ENCODE results near the gene GGT6.

GGT6 gene

DNA sequence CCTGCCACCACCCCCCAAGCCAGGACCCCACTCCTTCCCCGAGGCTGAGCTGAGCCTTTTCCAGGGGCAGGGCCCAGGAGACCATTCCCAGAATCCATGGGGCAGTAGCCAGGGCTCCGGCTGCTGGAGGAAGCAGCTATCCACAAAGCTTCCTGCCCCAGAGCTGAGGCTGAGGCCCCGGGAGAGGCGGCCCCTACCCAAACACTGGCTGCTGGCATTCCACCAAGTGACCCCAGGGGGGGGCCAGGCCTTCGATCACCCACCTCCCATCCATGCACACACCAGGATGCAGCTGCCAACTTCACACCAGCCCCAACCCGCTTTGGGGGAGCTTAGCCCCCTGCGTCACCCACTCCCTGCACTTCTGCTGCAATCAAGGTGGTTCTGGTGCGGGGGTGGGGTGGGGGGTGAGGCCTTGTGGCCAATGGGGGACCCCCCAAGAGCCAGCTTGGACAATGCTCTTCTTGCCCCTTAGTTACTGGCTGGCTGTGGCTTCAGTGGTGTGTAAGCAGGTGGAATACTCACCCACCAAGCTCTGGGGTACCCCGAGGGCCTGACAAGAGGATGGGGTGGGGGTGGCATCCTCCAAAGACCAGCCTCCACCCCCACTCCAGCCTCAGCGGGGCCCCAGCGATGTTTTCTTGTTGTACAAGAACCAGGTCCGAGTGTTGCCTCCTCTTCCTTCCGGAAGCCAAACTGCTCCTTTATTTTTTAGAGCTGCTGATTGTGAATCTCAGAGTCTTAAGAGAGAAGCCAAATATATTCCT, 22.0 kb downstream of the GGT6 start:
- DNase-seq (ENCODE audit: low read depth), result no peak

GRCh38 chr17:4537451-4538235, 22.7 kb downstream of the GGT6 start:
- DNase-seq (ENCODE audit: low read depth), result no peak

DNA sequence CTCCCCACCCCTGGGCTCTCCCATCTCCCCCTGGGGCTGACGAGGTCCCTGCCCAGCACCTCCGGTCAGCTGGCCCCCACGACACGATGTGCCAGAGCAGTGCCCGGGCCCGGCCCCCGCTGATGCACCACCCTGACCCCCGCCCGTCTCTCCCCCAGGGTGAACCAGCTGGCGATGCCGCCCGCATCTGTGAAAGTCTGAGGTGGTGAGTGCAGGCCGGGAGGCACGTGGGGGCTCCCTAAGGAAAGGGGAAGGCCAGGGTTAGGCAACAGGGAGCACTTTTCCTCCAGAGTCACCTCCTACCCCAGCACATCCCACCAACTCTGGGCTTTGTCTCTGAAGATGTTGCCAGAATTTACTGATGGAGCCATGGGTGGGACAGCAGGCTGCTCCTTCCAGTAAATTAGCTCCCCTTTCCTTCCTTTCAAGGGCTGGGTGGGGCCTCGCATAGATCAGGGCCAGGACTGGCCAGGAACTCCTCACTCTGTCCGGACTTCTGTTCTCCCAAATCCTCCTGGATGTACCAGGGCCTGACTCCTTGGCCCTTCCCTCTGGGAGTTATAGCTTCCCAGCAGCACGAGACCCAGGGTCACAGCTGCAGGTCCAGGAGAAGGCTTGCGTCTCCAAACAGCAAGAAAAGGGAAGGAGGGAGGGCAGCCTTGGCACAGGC, 23.5 kb downstream of the GGT6 start:
- no peak for DNase-seq (ENCODE audit: low read depth)

GRCh38 chr17:4536259-4536741, 24.1 kb downstream of the GGT6 start:
- DNase-seq (ENCODE audit: low read depth), result no peak

- DNase-seq (ENCODE audit: low read depth), result no peak
Observed at GRCh38 chr17:4535667-4536258, 24.6 kb downstream of the GGT6 start.

DNA sequence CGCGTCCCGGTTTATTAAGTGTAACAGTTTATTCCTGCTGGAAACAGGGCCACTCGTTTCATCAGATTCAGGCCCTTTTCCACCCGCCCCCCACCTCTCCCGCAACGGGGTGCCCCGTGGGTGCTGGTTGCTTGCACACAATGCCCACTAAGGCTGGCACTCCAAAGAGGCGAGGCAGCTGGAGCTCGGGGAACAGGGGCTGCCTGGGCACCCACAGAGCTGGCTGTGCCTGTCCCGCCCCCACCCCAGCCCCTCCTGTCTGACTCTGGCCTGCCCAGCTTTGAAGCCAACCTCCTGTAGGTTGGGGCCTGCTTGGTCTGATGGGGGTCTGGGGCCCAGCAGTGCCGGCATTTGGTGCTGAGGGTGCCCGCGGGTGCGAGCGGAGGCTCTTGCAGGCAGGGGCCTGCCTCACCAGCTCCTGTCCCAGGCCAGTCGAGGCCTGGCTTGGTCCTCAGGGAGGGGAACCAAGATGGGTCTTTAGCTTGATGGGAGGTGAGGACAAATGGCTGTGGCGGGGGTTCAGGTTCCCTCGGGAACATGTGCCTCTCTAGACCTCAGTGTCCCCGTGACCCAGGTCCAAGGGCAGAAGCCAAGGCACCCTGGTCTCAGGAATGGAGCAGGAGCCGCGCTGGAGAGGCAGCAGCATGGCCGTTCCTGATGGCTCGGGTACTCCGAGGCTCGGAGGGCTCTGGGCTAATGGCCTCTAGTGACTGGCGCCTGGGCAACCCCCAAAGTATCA, 25.3 kb downstream of the GGT6 start:
- DNase-seq (ENCODE audit: low read depth), result no peak

DNA sequence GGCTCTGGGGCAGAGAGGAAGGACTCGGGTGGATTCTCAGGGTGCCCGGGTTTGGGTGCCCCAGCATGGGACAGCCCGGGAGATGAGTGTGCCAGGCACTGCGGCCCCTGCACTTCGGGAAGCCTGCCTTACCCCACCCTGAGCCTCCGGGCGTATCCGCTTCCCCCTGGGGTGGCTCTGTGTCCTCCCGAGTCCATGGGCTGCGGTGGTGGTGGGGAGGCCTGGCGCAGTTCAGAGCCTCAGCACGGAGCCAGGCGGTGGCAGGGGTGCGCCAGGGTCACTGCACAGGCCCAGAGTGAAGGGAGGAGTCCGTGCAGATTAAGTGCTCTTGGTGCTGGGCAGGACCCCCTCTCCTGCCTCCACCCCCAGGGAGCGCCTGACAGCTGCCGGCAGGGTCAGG, 25.9 kb downstream of the GGT6 start:
- no peak for DNase-seq (ENCODE audit: low read depth)

DNA sequence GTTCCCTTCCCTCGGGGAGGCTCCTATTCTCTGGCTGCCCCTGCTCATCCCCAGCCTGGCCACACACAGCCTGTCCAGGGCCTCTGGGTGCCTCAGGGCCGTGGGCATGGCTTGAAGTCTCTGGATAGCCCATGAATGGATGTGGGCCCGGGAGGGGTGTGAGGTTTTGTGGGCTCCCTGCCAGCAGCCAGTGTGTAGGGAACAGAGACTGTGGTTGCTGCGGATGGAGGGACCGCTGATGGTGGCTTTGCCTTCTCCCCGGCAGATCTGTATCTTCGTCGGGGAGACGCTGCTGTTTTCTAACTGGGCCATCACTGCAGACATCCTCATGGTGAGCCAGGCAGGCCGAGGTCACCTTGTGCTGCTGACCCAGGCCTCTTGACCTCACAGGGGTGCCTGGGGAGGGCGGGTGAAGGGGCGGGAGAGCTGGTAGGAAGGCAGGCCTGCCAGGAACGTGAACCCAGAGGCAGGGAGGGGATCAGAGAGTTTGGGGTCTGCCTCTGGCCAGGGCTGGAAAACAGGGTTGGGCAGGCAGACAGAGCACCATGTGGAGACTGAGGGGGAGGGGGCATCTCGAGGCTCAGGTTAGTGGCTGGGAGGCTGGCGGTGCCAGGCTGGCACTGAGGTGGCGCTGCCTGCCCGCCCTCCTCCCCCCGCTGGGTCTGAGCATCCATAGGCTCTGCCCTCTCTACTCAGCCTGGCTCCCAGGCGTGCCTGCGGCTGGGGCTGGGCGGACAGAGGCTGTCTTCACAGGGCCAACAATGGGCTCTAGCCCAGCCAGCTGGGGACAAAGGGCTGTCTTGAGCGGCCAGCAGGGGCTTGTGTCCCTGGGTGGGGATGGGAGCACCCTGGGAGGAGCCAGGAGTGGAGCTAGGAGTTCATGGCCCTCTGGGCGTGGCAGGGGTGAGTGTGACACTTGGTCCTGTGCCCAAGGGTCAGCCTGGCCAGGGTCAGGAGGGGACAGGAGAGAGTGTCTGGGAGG, 26.6 kb downstream of the GGT6 start:
- no peak for DNase-seq (ENCODE audit: low read depth)

DNA sequence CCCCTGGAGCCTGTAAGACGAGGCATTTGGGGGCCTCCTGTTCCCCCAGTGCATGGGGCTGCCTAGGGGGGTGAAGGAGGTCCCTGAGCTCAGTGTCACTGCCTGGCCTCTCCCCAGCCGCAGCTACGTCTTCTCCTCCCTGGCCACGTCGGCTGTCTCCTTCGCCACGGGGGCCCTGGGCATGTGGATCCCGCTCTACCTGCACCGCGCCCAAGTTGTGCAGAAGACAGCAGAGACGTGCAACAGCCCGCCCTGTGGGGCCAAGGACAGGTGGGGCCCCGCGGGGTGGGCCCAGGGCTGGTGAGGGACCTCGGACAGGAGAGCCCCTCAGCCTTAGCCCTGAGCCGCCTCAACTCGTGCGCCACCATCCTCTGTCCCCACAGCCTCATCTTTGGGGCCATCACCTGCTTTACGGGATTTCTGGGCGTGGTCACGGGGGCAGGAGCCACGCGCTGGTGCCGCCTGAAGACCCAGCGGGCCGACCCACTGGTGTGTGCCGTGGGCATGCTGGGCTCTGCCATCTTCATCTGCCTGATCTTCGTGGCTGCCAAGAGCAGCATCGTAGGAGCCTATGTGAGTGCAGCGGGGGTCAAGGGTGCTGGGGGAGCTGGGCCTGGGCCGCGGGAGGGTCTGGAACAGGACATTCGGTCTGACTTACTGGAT, 27.4 kb downstream of the GGT6 start:
- DNase-seq (ENCODE audit: low read depth), result no peak

DNA sequence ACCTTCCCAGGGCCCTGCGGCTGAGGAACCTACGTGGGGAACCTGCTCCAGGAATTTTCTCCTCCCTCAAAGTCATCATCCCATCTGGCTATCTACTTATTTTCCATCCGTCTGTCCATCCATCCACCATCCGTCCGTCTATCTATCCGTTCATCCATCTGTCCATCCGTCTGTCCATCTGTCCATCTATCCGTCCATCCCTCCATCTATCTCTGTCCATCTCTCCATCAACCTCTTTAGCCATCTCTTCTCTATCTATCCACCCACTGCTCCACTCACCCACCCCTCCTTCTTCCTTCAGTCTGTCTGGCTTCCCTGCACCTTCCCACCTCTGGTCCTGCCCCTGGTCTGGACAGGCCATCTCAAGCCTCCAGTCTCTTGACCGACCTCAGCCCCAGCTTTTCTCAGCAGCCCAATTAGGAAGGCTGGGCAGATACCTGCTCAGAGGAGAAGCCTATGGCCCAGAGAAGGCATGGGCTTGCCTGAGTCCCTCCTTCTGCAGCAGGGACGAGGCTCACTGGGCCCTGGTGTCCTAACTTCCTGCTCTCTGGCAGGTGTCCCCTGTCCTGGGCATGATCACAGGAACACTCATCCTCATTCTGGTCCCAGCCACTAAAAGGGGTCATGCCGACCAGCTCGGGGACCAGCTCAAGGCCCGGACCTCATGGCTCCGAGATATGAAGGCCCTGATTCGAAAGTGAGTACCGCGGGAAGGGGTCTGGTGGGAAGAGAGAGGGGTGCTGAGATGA, 28.2 kb downstream of the GGT6 start:
- no peak for DNase-seq (ENCODE audit: low read depth)

- no peak for DNase-seq (ENCODE audit: low read depth)
Observed at GRCh38 chr17:4530799-4531730, 29.3 kb downstream of the GGT6 start.

DNA sequence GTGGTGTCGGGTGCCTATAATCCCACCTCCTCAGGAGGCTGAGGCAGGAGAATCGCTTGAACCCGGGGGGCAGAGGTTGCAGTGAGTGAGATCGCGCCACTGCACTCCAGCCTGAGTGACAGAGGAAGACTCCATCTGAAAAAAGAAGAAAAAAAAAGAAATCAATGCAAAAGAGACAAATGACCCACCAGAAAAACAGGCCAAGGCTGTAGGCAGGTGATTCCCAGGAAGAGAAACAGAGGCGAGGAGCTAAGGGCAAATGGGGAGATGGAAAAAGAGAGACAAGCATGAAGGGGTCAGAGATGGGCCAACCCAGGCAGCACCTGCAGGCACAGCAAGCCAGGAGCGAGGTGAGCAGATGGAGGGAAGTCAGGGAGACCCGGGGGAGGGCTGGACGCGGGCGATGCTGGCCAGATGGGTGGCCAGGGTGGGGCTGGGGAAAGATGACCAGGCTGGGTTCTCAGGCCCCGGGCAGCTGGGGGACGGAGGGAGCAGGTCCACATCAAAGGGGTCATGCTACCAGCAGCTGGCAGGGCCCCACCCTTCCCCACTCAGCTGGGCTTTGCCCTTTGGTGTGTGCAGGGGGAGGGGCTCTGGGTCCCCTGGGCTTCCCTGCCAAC, 30.7 kb downstream of the GGT6 start:
- DNase-seq (ENCODE audit: low read depth), result no peak

DNA sequence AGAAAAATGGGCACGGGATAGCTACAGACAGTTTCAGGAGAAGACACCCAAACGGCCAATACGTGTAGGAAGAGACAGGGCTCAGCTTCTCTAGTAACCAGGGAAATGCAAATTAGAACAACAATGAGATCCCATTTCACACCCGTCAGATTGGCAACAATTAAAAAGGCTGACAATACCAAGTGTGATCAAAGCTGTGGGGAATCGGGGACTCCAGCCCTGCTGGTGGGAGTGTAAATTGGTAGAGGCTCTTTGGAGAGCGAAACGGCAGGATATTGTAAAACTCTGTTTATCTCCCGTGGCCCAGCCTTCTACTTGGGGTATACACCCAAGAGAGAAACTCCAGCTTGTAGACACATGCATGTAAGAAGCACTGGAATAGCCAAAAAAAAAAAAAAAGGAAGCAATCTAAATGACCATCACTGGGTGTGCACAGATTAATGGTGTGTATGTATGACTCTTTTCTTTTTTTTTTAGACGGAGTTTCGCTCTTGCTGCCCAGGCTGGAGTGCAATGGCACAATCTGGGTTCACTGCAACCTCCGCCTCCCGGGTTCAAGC, 32.7 kb downstream of the GGT6 start:
- DNase-seq (ENCODE audit: low read depth), result no peak

DNA sequence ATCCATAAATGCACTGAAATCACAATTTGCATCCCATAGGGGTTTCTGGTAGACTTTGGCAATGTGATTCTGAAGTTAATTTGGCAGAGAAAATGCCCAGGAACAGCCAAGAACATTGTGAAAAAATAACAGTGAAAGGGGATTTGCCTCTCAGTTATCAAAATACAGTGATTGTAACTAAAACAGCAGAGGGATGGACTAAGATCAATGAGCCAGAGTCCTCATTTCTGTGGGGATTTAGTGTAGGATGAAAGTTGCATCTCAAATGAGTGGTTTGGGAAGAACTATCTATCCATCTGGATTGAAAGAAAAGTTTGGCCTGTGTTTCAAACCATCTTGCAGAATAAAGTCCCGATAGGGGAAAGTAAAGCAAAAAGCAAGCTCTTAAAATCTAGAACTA, 33.2 kb downstream of the GGT6 start:
- DNase-seq (ENCODE audit: low read depth), result no peak

DNA sequence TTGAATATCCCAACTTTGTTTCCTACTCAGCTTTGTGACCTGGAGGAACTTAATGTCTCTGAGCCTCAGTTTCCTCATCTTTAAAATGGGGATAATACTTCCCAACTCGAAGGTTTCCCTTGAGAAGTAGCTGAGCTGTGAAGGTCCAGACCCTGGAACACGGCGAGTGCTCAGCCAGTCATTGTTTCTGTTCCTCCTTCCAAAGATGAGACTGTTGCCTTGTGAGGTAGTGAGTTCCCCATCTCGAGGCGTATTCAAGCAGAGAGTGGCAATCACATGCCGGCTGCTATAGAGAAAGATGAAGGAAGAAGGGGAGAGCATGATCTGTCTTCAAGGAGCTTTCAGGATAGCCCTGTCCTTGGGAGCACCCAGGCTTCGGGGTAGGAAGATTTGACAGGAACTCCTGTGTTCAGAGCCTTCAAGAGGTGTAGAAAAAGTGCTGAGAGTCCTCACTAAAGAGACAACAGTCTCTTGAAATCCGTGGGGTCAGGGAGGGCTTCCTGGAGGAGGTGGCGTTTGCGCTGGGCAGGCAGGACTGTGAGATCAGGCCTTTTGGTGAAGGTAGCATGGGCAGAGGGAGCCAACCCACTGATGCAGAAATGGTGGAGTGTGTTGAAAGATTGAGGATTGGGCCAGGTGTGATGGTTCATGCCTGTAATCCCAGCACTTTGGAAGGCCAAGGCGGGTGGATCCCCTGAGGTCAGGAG, 34.5 kb downstream of the GGT6 start:
- no peak for DNase-seq (ENCODE audit: low read depth)

GRCh38 chr17:4523946-4524345, 36.4 kb downstream of the GGT6 start:
- no peak for DNase-seq (ENCODE audit: low read depth)

DNA sequence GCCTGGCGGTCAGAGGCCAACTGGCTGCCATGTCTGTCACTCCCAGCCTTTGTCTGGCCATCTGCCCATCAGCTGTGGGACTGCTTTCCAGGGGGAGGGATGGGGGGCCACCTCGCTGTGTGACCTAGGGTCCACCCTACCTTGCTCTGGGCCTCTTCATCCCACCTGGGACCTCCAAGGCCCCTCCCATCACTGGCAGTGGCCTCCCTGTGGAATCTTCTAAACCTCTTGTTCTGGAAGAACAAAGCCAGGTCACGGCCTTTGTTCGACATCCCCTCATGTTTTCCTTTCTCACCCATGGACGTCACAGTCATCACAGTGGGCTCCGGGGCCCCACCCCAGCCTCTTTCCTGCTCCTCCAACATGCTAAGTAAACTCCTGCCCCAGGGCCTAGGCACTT, 37.7 kb downstream of the GGT6 start:
- DNase-seq (ENCODE audit: low read depth), result no peak

Measured in GM04503 (cell line).